Right lobe of liver (tissue), 6 donors: ENCODE results near the gene GIMAP4. TPM values are rescaled to one million over a fixed set of nuclear protein-coding genes. Genes with fewer than 3 reads are reported as not detected.
A peak's percentile ranks its signal among the peaks of the same experiment; 100 is the strongest.
"Not testable (repeated sequence)": the region's sequence is repeated elsewhere in the genome, so short reads cannot be mapped to it uniquely, and the experiment has no call there.

ENCODE experiments used
- ATAC-seq, 4 donors: fragments of 200-7000 bp; cut with Tn5 transposase; one replicate each; pipeline ENCODE4 v1.9.1; 2020; ENCODE audit warnings: mild to moderate bottlenecking in 4 of 4, moderate library complexity in 4 of 4
- DNase-seq, 3 donors: peaks; one replicate each; pipeline ENCODE4 v3.0.0-alpha.2; 2020
- H3K27ac ChIP-seq, 3 donors: fragments of 200-600 bp; one replicate each; pipeline ENCODE4 v1.8.0; 2022
- H3K27me3 ChIP-seq, 2 donors: fragments of 200-600 bp; one replicate each; pipeline ENCODE4 v1.8.0; 2022
- H3K36me3 ChIP-seq, 4 donors: fragments of 200-600 bp; sonication (generic) in 1 of 4; one replicate each; pipeline versions ENCODE4 v1.5.1 to v1.8.0; 2017 to 2022; ENCODE audit warnings: control low read depth in 1 of 4
- H3K4me1 ChIP-seq, 4 donors: fragments of 200-600 bp; sonication (generic) in 1 of 4; one replicate each; pipeline versions ENCODE4 v1.5.1 to v1.8.0; 2017 to 2022; ENCODE audit warnings: control low read depth in 1 of 4
- H3K4me3 ChIP-seq, 3 donors: fragments of 200-600 bp; one replicate each; pipeline ENCODE4 v1.8.0; 2022
- H3K9me3 ChIP-seq, 4 donors: fragments of 200-600 bp; sonication (generic) in 1 of 4; one replicate each; pipeline versions ENCODE4 v1.5.1 to v1.8.0; 2017 to 2022; ENCODE audit warnings: control low read depth in 1 of 4
- POLR2A ChIP-seq: fragments of 450-650 bp; IDR thresholded peaks from one replicate; pipeline ENCODE4 v1.6.1; 2017; ENCODE audit warnings: antibody characterized with exemption, mild to moderate bottlenecking
- WGBS: methylation state at CpG from one replicate; pipeline ENCODE4 v1.1.6; 2018; ENCODE audit warnings: low coverage, low lambda C conversion rate; ENCODE audit not compliant: insufficient coverage; ENCODE audit errors: missing lambda C conversion rate; 5-methylcytosine and 5-hydroxymethylcytosine counted together
- intact Hi-C, 2 donors: fragments of 100-400 bp; cut with DNase I; formaldehyde crosslinking; loops; one replicate each; pipeline versions ENCODE4 v1.11.2 to v1.14.1; 2022
- long read RNA-seq: library from polyadenylated mRNA; unstranded; transcript quantifications from one replicate; pipeline ENCODE4 v2.0.0, GENCODE V29; 2019
- total RNA-seq, 6 experiments: library from RNA; depleted of rRNA in 2 of 6; stranded (reverse); fragments of >200 nt in 2 of 6; fragmentation: NEBNext Ultra II Directional in 3 of 6; extraction: Animal tissue kit (Norgen Biotek cat#: 25700) in 3 of 6; gene quantifications; one replicate each; pipeline versions ENCODE4 v1.1.0 to v1.2.4, GENCODE V29; 2016 to 2023
- TF ChIP-seq, protein P1 (sequence below), 4 donors: fragments of 200-600 bp in 3 of 4; fragments of 450-650 bp in 1 of 4; IDR thresholded peaks; one replicate each; pipeline versions ENCODE4 v1.5.1 to v1.8.0; 2016 to 2022; ENCODE audit warnings: antibody characterized with exemption in 4 of 4, mild to moderate bottlenecking in 2 of 4
- donor health status: DM: no; HTN: yes; CAD: no.
- donor health status: DM: no; HTN: no; CAD: no.
- donor health status: DM: no; HTN: no; CAD: no.
- donor health status: DM: no; HTN: yes; CAD: no.
- donor health status: DM: no; HTN: yes; CAD: no.

Gene GIMAP4
- 10 to 100 TPM in 5 of 6 experiments, 1 to 10 TPM in 1; 7.2 to 19.4 (median 12.3) TPM for total RNA-seq
- long read RNA-seq, transcript GIMAP4-201 (3 exons, 2,060 nt): major isoform, 5 of 7 reads
- long read RNA-seq, partial matches to known transcripts: 0 of 7 reads
- long read RNA-seq, other reads (novel, unspliced or antisense): 0 of 7 reads

DNA sequence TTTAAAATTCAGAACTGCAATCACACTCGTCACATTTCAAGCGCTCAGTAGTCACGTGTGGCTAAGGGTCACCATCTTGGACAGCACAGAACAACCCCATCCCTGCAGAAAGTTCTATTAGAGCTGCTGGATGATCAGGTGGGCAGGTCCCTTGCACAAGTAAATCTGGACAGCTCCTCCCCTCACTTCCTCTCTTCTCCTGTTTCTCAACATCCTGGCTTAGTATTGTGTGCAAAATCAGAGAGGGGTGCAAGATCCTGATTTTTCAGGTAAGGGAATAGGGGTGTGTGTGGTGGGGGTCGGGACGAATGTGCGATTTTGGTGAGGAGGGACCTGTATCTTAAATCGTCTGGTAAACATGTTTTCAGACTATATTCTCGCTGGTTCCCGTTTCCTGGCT is at the start of gene GIMAP4:
GIMAP4 (plus strand) TSS at position 222 of the 400 bp plus-strand sequence. CDS start 2,512 bp downstream, outside the sequence.
- peak within 1 kb of the TSS; percentile 21 to 52 (median 30) for H3K4me3 ChIP-seq
- no peaks in the 10 kb centered on the region for H3K4me1 ChIP-seq
- 47% methylated on average over 6 of the region's 9 CpGs for WGBS
- peak within 1 kb of the TSS; percentile 17 to 74 (median 57) for H3K27ac ChIP-seq
- no peaks in the 10 kb centered on the region for H3K9me3 ChIP-seq
- TF ChIP-seq POLR2A: no peak
- TF ChIP-seq, protein P1, sequence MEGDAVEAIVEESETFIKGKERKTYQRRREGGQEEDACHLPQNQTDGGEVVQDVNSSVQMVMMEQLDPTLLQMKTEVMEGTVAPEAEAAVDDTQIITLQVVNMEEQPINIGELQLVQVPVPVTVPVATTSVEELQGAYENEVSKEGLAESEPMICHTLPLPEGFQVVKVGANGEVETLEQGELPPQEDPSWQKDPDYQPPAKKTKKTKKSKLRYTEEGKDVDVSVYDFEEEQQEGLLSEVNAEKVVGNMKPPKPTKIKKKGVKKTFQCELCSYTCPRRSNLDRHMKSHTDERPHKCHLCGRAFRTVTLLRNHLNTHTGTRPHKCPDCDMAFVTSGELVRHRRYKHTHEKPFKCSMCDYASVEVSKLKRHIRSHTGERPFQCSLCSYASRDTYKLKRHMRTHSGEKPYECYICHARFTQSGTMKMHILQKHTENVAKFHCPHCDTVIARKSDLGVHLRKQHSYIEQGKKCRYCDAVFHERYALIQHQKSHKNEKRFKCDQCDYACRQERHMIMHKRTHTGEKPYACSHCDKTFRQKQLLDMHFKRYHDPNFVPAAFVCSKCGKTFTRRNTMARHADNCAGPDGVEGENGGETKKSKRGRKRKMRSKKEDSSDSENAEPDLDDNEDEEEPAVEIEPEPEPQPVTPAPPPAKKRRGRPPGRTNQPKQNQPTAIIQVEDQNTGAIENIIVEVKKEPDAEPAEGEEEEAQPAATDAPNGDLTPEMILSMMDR (IDR thresholded peaks at IDR 0.05): no peak
- no peaks in the 10 kb centered on the region for H3K36me3 ChIP-seq
- ATAC-seq: peak; percentile 63 to 76 (median 69)
- intact Hi-C loops: no loop called here
- no peak for DNase-seq
- no peaks in the 10 kb centered on the region for H3K27me3 ChIP-seq

DNA sequence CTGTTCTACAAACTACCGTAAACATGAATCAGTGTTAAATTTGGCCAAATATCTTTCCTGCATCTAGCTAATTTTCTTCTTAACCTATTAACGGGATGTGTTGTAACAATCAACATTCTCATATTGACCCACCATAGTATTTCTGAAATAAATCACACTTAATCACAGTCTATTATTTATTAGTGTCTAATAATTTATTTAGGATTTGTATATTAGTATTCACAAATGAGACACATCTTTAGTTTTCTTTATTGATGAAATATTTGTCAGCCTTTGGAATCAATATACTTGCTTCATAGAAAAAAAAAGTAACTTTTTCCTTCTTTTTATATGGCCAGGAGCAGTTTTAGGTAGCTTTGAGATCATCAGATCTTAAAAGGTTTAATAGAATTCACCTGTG is 47.9 kb upstream of the GIMAP4 start:
- no peaks in the 10 kb centered on the region for H3K27me3 ChIP-seq
- DNase-seq (no peak), ATAC-seq (no peak)
- no peaks in the 10 kb centered on the region for H3K4me1 ChIP-seq
- no peaks in the 10 kb centered on the region for H3K36me3 ChIP-seq
- H3K27ac ChIP-seq: peak overlapping the region in 1 of 3 donors; percentile 2
- TF ChIP-seq POLR2A: no peak
- TF ChIP-seq, protein P1 (IDR thresholded peaks at IDR 0.05): no peak
- peak overlapping the region in 2 of 3 donors; percentile 6 to 44 for H3K4me3 ChIP-seq
- 62% methylated on average over 2 of the region's 2 CpGs for WGBS
- no peaks in the 10 kb centered on the region for H3K9me3 ChIP-seq
- intact Hi-C loops: no loop called here

DNA sequence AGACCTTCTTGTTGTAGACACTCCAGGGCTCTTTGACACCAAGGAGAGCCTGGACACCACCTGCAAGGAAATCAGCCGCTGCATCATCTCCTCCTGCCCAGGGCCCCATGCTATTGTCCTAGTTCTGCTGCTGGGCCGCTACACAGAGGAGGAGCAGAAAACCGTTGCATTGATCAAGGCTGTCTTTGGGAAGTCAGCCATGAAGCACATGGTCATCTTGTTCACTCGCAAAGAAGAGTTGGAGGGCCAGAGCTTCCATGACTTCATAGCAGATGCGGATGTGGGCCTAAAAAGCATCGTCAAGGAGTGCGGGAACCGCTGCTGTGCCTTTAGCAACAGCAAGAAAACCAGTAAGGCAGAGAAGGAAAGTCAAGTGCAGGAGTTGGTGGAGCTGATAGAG is 47.0 kb upstream of the GIMAP4 start:
- H3K4me3 ChIP-seq: no peak overlapping the region
- TF ChIP-seq POLR2A: no peak
- TF ChIP-seq, protein P1 (IDR thresholded peaks at IDR 0.05): no peak
- DNase-seq (no peak), ATAC-seq (no peak)
- no peaks in the 10 kb centered on the region for H3K9me3 ChIP-seq
- H3K4me1 ChIP-seq: no peaks in the 10 kb centered on the region
- H3K27me3 ChIP-seq: no peaks in the 10 kb centered on the region
- intact Hi-C loops: no loop called here
- no peaks in the 10 kb centered on the region for H3K36me3 ChIP-seq
- 51% methylated on average over 7 of the region's 8 CpGs for whole genome bisulfite sequencing
- peak overlapping the region in 1 of 3 donors; percentile 2 for H3K27ac ChIP-seq

DNA sequence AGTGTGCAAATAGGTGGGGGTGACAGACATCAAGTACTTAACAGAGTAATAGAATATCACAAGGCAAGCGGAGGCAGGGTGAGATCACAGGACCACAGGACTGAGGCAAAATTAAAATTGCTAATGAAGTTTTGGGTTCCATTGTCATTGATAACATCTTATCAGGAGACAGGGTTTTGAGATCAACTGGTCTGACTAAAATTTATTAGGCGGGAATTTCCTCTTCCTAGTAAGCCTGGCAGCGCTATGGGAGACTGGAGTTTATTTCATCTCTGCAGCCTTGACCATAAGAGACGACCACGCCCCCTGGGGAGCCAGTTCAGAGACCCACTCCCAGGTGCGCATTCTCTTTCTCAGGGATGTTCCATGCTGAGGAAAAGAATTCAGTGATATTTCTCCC is 44.3 kb upstream of the GIMAP4 start:
- WGBS: 0% methylated on average over 1 of the region's 6 CpGs
- not testable (repeated sequence) for ATAC-seq

GRCh38 chr7:150524018-150524417 is 43.2 kb upstream of the GIMAP4 start:
- WGBS: 50% methylated on average over 1 of the region's 2 CpGs
- H3K4me1 ChIP-seq: no peaks in the 10 kb centered on the region
- intact Hi-C loops: no loop called here
- H3K36me3 ChIP-seq: no peaks in the 10 kb centered on the region
- H3K4me3 ChIP-seq: no peak overlapping the region
- no peak for ATAC-seq
- H3K9me3 ChIP-seq: no peaks in the 10 kb centered on the region
- TF ChIP-seq, protein P1 (IDR thresholded peaks at IDR 0.05): no peak
- TF ChIP-seq POLR2A: no peak
- no peak overlapping the region for H3K27ac ChIP-seq
- DNase-seq: no peak
- H3K27me3 ChIP-seq: no peaks in the 10 kb centered on the region

More for the DNA sequence above, 44.3 kb upstream of the GIMAP4 start:
- H3K9me3 ChIP-seq, H3K36me3 ChIP-seq, H3K4me1 ChIP-seq, H3K4me3 ChIP-seq, DNase-seq, intact Hi-C loops, H3K27ac ChIP-seq, H3K27me3 ChIP-seq: not testable (repeated sequence)
